Measurements from ENCODE around the gene MUSK.

DNA sequence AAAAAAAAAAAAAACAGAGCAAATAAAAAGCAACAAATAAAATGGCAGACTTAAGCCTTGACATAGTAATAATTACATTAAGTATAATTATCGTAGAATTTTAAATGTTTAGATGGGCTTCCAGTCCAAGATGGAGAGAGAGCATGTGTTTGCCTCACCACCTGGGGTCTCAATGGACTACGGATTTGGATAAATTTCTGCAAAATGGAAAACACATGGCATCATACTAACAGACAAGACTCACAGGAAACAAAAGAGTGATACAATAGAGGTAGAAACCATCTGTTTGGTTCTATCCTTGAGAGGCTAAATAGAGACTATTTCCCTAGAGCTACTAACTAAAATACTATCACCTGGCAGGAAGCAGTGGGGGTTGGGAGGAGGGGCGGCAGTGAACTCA lies 144.3 kb downstream of the MUSK start:
- TF ChIP-seq CTCF (IDR thresholded peaks at IDR 0.05; ENCODE audit: low read length) (no peak), EZH2 (IDR thresholded peaks at IDR 0.05; ENCODE audit: borderline replicate concordance, low read length) (no peak)

Measured in OCI-LY1 (cell line).